ENCODE measurements around the gene PRDM16. TPM values are rescaled to one million over a fixed set of nuclear protein-coding genes. Genes with fewer than 3 reads are reported as not detected.

PRDM16 gene
- total and polyA plus RNA-seq, 2 of the 13 experiments (the other 11 are each of a cell fraction or from before 2014, with no cell fraction given): 0.15 to 0.81 TPM

DNA sequence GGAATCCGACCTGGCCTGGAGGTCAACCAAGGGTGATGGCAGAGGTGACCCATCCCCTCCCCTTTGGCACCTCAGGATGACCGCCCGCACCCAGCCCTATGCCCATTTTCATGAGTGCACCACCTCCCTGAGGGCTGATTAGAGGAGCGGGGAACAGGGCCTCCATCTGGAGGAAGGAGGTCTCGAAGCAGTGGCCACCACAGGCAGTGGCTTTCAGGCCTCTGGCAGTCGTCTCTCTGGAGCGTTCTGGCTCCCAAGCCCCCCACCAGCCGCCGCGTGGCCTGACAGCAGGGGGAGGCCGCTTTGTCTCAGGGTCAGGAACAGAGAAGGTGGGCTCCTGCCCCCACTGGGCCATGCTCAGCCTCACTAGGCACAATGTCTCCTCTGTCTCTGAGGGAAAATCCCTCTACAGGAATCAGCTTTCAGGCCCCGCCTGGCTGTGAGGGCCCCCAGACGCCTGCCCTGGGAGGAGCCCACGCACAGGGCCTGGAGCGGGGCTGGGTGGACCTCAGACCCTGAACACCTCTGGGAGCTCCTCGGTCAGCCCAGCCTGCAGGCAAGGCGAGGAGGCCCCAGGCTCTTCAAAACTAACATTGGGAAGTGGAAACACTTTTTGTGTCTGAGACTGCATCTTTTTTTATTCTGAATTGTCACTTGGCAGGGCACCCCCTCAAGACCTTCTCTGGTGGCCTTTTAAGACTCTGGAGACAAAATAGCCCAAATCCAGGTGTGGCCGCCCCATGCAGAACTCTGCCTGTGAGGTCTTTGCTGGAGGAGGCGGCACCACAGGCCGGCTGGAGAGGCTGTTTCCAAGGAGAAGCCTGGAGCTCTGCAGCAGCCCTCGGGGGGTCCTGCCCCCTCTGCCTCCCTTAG, 257.7 kb downstream of the PRDM16 start (continued):
- TF ChIP-seq, protein P1, sequence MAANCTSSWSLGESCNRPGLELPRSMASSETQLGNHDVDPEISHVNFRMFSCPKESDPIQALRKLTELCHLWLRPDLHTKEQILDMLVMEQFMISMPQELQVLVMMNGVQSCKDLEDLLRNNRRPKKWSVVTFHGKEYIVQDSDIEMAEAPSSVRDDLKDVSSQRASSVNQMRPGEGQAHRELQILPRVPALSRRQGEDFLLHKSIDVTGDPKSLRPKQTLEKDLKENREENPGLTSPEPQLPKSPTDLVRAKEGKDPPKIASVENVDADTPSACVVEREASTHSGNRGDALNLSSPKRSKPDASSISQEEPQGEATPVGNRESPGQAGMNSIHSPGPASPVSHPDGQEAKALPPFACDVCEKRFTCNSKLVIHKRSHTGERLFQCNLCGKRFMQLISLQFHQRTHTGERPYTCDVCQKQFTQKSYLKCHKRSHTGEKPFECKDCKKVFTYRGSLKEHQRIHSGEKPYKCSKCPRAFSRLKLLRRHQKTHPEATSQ (CRISPR knock-in tag; IDR thresholded peaks at IDR 0.05; ENCODE audit: borderline replicate concordance): no peak
- TF ChIP-seq FIP1L1 (IDR thresholded peaks at IDR 0.05; ENCODE audit: borderline replicate concordance, insufficient read depth, low read depth, low read length) (no peak), ZNF30 (CRISPR knock-in tag; IDR thresholded peaks at IDR 0.05) (no peak), HNF4G (IDR thresholded peaks at IDR 0.05; ENCODE audit: borderline replicate concordance, low read depth, low read length) (peak; percentile 61; the same call in 1 of the 2 replicates), HNF4G (CRISPR knock-in tag; IDR thresholded peaks at IDR 0.05; ENCODE audit: borderline replicate concordance, low read depth) (peak; percentile 55; the same call in 1 of the 2 replicates), ASH2L (IDR thresholded peaks at IDR 0.05; ENCODE audit: insufficient read length, low read depth, low read length) (no peak), NFATC3 (CRISPR knock-in tag; IDR thresholded peaks at IDR 0.05) (no peak), MEIS2 (CRISPR knock-in tag; IDR thresholded peaks at IDR 0.05) (no peak), SALL2 (CRISPR knock-in tag; IDR thresholded peaks at IDR 0.05) (0 out of 2 replicates have a peak, but pooled peaks have one; percentile 26), NKX3-1 (CRISPR knock-in tag; IDR thresholded peaks at IDR 0.05) (no peak), MTA3 (CRISPR knock-in tag; IDR thresholded peaks at IDR 0.05) (no peak)
- TF ChIP-seq, protein P2, sequence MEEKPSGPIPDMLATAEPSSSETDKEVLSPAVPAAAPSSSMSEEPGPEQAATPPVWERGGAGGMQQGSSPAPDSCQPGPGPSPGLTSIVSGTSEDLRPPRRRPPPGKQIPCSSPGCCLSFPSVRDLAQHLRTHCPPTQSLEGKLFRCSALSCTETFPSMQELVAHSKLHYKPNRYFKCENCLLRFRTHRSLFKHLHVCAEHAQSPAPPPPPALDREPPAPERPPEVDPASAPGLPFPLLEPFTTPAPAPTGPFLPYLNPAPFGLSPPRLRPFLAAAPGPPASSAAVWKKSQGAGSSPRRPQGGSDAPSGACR (CRISPR knock-in tag; IDR thresholded peaks at IDR 0.05): no peak
- TF ChIP-seq, protein P3, sequence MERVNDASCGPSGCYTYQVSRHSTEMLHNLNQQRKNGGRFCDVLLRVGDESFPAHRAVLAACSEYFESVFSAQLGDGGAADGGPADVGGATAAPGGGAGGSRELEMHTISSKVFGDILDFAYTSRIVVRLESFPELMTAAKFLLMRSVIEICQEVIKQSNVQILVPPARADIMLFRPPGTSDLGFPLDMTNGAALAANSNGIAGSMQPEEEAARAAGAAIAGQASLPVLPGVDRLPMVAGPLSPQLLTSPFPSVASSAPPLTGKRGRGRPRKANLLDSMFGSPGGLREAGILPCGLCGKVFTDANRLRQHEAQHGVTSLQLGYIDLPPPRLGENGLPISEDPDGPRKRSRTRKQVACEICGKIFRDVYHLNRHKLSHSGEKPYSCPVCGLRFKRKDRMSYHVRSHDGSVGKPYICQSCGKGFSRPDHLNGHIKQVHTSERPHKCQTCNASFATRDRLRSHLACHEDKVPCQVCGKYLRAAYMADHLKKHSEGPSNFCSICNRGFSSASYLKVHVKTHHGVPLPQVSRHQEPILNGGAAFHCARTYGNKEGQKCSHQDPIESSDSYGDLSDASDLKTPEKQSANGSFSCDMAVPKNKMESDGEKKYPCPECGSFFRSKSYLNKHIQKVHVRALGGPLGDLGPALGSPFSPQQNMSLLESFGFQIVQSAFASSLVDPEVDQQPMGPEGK (CRISPR knock-in tag; IDR thresholded peaks at IDR 0.05): peak; percentile 98
- TF ChIP-seq, protein P4, sequence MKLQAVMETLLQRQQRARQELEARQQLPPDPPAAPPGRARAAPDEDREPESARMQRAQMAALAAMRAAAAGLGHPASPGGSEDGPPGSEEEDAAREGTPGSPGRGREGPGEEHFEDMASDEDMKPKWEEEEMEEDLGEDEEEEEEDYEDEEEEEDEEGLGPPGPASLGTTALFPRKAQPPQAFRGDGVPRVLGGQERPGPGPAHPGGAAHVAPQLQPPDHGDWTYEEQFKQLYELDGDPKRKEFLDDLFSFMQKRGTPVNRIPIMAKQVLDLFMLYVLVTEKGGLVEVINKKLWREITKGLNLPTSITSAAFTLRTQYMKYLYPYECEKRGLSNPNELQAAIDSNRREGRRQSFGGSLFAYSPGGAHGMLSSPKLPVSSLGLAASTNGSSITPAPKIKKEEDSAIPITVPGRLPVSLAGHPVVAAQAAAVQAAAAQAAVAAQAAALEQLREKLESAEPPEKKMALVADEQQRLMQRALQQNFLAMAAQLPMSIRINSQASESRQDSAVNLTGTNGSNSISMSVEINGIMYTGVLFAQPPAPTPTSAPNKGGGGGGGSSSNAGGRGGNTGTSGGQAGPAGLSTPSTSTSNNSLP (IDR thresholded peaks at IDR 0.05; ENCODE audit: low read depth, low read length): no peak
- TF ChIP-seq, protein P5, sequence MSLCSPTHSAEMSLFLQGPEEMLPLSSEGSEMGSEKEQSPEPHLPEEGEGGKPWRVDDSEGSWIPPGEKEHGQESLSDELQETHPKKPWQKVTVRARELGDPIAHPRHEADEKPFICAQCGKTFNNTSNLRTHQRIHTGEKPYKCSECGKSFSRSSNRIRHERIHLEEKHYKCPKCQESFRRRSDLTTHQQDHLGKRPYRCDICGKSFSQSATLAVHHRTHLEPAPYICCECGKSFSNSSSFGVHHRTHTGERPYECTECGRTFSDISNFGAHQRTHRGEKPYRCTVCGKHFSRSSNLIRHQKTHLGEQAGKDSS (CRISPR knock-in tag; IDR thresholded peaks at IDR 0.05; ENCODE audit: borderline replicate concordance, low read depth): no peak; the same call in 1 of the 2 replicates
- TF ChIP-seq, protein P6, sequence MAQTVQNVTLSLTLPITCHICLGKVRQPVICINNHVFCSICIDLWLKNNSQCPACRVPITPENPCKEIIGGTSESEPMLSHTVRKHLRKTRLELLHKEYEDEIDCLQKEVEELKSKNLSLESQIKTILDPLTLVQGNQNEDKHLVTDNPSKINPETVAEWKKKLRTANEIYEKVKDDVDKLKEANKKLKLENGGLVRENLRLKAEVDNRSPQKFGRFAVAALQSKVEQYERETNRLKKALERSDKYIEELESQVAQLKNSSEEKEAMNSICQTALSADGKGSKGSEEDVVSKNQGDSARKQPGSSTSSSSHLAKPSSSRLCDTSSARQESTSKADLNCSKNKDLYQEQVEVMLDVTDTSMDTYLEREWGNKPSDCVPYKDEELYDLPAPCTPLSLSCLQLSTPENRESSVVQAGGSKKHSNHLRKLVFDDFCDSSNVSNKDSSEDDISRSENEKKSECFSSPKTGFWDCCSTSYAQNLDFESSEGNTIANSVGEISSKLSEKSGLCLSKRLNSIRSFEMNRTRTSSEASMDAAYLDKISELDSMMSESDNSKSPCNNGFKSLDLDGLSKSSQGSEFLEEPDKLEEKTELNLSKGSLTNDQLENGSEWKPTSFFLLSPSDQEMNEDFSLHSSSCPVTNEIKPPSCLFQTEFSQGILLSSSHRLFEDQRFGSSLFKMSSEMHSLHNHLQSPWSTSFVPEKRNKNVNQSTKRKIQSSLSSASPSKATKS (CRISPR knock-in tag; IDR thresholded peaks at IDR 0.05): no peak
